GM10248 (cell line): Measurements from ENCODE around the gene MANSC4.
"Not testable (repeated sequence)": the region's sequence is repeated elsewhere in the genome, so short reads cannot be mapped to it uniquely, and the experiment has no call there.

Source experiments
- CTCF ChIA-PET: fragments of 300-600 bp; sonication (Branson Sonifier 250); formaldehyde crosslinking; extraction: SDS; loops from one replicate; lab custom pipeline; 2021; ENCODE audit warnings: antibody characterized with exemption; lab: Yijun Ruan, JAX
- POLR2A ChIA-PET: fragments of 350-650 bp; sonication (Branson Sonifier 250); formaldehyde crosslinking; extraction: SDS; loops from one replicate; lab custom pipeline; 2020; ENCODE audit warnings: antibody characterized with exemption; lab: Yijun Ruan, JAX
- DNase-seq: peaks from one replicate; pipeline ENCODE4 v3.0.0; 2012; ENCODE audit errors: extremely low spot score
- CTCF ChIP-seq: IDR thresholded peaks from 2 replicates; pipeline ENCODE4 v1.5.1; 2012; ENCODE audit warnings: mild to moderate bottlenecking, low read depth; ENCODE audit errors: extremely low read depth, missing control alignments, control extremely low read depth

MANSC4 gene

GRCh38 chr12:27747111-27747820, 32.8 kb downstream of the MANSC4 start:
- TF ChIP-seq CTCF = no peak
- no peak for DNase-seq
- POLR2A ChIA-PET = no interaction called here
- CTCF ChIA-PET = interaction anchor here (1.0 to 2.4 kb wide), 5 partner anchors 10 to 43 kb away, joined by 3 to 7 read pairs (median 3); no protein-coding TSS in a partner anchor

GRCh38 chr12:27745734-27746133, 34.3 kb downstream of the MANSC4 start:
- DNase-seq, POLR2A ChIA-PET: not testable (repeated sequence)
- CTCF ChIA-PET = interaction anchor here (1.3 to 2.4 kb wide), 4 partner anchors 9 to 195 kb away, joined by 3 to 7 read pairs (median 4); no protein-coding TSS in a partner anchor

GRCh38 chr12:27743601-27744000, 36.4 kb downstream of the MANSC4 start:
- CTCF ChIA-PET = interaction anchor here (2.0 kb wide), 1 partner anchor 197 kb away, joined by 7 read pairs; no protein-coding TSS in a partner anchor
- POLR2A ChIA-PET = no interaction called here
- no peak for TF ChIP-seq CTCF
- no peak for DNase-seq

GRCh38 chr12:27734321-27734720, 45.7 kb downstream of the MANSC4 start:
- POLR2A ChIA-PET, DNase-seq: not testable (repeated sequence)
- CTCF ChIA-PET = interaction anchor here (0.7 to 7.4 kb wide), 11 partner anchors 9 to 1158 kb away, joined by 3 to 175 read pairs (median 4); no protein-coding TSS in a partner anchor

- no peak for TF ChIP-seq CTCF
- no peak for DNase-seq
- ChIA-PET POLR2A (no interaction called here), CTCF (interaction anchor here (0.7 to 7.4 kb wide), 21 partner anchors 9 to 1264 kb away, joined by 3 to 175 read pairs (median 4); partner anchors contain the start of gene REP15)
These were observed 46.2 kb downstream of the MANSC4 start for GRCh38 chr12:27733791-27734190.

GRCh38 chr12:27733052-27733656, 46.9 kb downstream of the MANSC4 start:
- TF ChIP-seq CTCF = peak; percentile 83
- POLR2A ChIA-PET = no interaction called here
- DNase-seq = peak; percentile 39
- CTCF ChIA-PET = interaction anchor here (0.6 to 7.4 kb wide), 22 partner anchors 9 to 1265 kb away, joined by 3 to 175 read pairs (median 4); partner anchors contain the start of gene REP15

- ChIA-PET POLR2A (no interaction called here), CTCF (interaction anchor here (0.6 to 7.4 kb wide), 15 partner anchors 9 to 1266 kb away, joined by 3 to 175 read pairs (median 6); partner anchors contain the start of gene REP15)
- DNase-seq = no peak
- peak; percentile 7 for TF ChIP-seq CTCF
These were observed 47.8 kb downstream of the MANSC4 start for GRCh38 chr12:27732281-27732680.
